GM21717 (cell line): ENCODE data around the gene TM2D3.

Source experiments
- ATAC-seq: cut with Tn5 transposase; IDR thresholded peaks from one replicate; pipeline ENCODE4 v1.9.1; 2021; ENCODE audit warnings: mild to moderate bottlenecking, moderate library complexity; ENCODE audit not compliant: unreplicated experiment

TM2D3 gene

DNA sequence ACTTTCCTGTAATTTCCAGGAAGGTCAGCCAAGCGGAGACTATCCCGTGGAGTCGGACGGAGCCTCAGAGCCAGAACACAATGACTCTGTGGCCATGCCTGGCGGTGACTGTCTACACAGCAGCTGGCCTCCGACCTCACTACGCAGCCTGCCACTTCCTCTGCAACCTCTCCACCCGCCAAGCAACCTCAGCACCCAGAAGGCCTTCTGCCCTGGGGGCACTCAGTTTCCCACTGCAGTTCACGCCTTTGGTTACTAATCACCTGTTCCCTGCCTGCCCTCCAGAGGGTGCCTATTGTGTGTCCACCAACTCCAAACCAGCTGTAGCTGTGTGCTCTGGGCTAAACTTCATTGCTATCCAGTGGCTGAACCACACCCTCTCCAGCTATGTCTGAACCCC, 44.0 kb downstream of the TM2D3 start:
- no peak for ATAC-seq

DNA sequence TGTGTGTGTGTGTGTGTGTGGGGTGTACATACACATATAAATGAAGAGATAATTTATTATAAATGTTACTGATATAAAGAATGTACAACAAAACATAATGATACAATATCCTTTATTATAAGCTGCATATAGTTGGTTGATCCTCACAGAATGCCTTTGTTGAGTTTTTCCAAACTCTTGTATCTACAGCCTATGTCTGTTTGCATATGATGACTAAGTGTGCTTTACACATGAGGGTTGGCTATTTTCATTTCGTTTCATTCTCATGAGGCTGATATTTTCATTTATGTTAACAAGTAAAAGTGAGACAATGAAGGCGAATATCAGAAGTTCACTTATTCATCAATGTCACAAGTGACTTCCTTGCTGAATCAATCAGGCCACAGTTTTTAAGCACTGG, 45.1 kb downstream of the TM2D3 start:
- ATAC-seq, result no peak

DNA sequence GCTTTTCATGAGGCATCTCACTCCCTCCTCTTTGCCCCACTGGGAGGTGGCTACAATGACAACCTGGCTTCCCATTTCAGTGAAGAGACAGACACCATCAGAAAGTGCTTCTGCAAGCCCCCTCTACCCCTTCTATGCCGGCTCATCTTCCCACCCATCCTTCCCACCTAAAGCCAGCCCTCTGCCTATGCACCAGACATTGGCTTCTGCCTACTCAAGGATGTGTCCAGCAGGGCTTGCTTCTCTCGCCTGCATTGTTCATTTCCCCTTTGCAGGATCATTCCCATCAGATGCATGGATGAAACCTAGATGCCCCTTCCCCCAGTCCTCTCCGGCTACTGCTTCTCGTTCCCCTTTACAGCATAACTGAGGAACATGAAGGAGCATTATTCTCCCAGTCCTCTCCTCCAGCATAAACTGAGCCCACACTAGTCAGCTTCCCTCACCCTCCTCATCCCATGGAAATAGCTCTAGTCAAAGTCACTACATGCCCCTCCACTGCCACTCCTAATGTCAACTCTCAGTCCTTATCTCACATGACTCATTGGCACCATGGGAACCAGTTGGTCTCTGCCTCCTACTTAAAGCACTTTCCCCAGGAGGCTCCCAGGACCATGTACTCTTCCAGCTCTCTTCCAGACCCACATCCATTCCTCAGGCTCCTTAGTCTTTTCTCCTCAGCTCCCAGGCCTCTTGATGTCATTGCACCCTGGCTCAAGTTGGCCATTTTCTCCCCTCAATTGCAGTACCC, 47.9 kb downstream of the TM2D3 start:
- no peak for ATAC-seq

DNA sequence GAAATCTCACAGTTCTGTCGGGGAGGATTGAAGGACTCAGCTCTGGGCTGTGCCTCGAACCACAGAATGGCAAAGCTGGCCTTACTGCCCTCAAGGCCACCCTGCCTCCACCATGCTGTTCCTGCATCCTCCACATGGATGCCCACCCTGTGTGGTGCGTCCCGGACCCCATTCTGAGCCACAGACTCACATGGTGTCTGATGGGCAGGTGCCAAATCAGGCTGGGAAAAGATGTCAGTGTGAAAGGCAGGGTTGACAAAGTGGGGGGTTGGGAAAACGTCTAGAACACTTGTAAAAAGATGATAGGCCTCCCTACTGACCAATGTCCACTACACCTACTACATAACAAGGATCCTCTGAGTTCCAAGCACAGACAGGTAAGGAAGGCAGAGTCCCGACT, 49.4 kb downstream of the TM2D3 start:
- no peak for ATAC-seq

DNA sequence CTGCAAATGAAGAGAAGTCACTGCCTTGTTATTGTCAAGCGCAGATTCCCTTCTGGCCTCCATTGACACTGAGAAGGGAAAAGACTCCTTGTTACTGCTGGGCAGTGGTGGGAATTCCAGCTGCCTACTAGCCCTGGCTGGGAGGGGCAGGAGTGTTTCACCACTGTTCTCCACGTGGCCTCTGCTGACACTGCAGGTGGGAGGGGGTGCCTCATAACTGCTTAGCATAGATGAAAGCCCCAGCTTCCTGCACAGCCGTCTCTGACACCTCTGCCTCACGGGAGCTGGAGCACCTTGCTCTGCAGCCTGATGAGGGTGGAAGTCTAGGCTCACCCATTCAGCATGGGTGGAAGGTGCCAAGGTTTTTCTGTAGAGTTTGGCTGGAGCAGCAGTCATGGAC, 52.1 kb downstream of the TM2D3 start:
- no peak for ATAC-seq

DNA sequence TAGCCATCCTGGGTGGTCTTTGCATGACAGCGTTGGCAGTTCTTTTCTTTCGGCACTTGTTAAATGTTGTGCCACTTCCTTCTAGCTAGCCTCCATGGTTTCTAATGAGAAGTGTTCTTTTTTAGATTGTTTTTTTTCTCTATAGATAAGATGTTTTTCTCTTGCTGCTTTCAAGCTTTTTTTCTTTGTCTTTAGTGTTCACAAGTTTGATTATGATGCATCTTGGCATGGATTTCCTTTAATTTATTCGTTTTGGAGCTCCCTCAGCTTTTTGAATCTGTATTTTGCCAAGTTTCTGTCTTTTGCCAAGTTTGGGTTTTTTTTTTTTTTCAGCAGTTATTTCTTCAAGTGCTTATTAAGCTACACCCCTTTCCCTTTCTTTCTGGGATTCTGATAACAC, 53.1 kb downstream of the TM2D3 start:
- no peak for ATAC-seq

DNA sequence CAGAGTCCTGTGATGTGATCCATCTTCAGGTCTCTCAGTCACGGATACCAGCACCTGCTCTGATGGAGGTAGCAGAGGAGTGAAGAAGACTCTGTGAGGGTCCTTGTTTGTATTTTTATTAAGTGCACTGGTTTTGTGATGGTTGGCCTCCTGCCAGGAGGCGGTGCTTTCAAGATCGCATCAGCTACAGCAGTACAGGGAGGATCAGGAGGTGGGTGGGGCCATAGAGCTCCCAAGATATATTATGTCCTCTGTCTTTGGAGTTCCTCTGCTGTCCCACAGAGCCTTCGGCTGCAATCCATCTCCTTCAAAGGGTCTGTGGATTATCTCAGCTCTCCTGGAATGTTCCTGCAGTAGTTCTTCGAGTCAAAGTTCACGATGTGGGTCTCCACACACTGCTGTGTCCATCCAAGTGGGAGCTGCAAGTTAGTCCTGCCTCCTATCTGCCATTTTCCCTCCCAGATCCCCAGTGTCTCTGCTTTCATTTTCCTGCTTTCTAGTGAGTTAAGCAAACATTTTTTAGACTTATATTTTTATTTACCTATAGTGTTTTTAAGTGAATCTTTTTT, 54.7 kb downstream of the TM2D3 start:
- no peak for ATAC-seq

DNA sequence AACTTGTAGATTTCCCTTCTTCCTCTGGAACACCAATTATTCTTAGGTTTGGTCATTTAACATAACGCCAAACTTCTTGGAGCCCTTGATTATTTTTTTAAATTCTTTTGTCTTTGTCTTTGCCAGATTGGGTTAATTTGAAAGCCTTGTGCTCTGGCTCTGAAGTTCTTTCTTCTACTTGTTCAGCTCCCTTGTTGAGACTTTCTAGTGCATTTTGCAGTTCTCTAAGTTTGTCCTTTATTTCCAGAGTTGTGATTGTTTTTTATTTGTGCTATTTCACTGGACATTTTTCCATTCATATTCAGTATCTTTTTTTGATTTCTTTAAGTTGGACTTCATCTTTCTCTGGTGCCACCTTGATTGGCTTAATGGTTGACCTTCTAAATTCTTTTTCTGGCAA, 55.5 kb downstream of the TM2D3 start:
- no peak for ATAC-seq
